ENCODE results near the gene TGFB3. TPM values are rescaled to one million over a fixed set of nuclear protein-coding genes. Genes with fewer than 3 reads are reported as not detected.

The TGFB3 gene
- total and polyA plus RNA-seq, 2 donors from 2014 or later = 5.2 to 39.5 TPM

- Histone ChIP-seq H3K4me3 (ENCODE audit: low read length in 3 of 3) (no peak overlapping the region), H3K9me3 (ENCODE audit: control insufficient read depth in 2 of 3, insufficient read depth in 1 of 3, low read length in 3 of 3) (no peaks in the 10 kb centered on the region), H3K36me3 (ENCODE audit: control insufficient read depth in 2 of 3, insufficient read depth in 3 of 3, low read length in 3 of 3) (peaks cover 0 to 2% (median 0%) of the 10 kb centered on the region in 3 donors), H3K4me1 (ENCODE audit: control insufficient read depth in 2 of 3, insufficient read depth in 2 of 3, low read depth in 1 of 3, low read length in 3 of 3) (peaks cover 3 to 13% (median 9%) of the 10 kb centered on the region in 3 donors), H3K27ac (ENCODE audit: low read depth in 2 of 2, low read length in 2 of 2) (no peak overlapping the region), H3K9ac (ENCODE audit: low read length in 3 of 3) (no peak overlapping the region), H3K27me3 (ENCODE audit: control insufficient read depth, insufficient read depth, low read length) (no peaks in the 10 kb centered on the region)
- intact Hi-C loops (cut with DNase I) = loop anchor here (5.0 kb wide), 1 partner anchor 272 kb away; no protein-coding TSS in a partner anchor
- no peak for TF ChIP-seq CTCF (IDR thresholded peaks at IDR 0.05; ENCODE audit: borderline replicate concordance, extremely low read depth, insufficient read depth)
- DNase-seq (no peak), FAIRE-seq (no peak)
Measured at GRCh38 chr14:75984674-75985073, 2.9 kb upstream of the TGFB3 start.

- H3K4me3 ChIP-seq (ENCODE audit: low read length in 3 of 3) = peak overlapping the region in 2 of 3 donors; percentile 0 to 60
- FAIRE-seq = no peak
- TF ChIP-seq CTCF (IDR thresholded peaks at IDR 0.05; ENCODE audit: borderline replicate concordance, extremely low read depth, insufficient read depth) = no peak
- DNase-seq = no peak
- no peaks in the 10 kb centered on the region for H3K9me3 ChIP-seq (ENCODE audit: control insufficient read depth in 2 of 3, insufficient read depth in 1 of 3, low read length in 3 of 3)
- H3K27me3 ChIP-seq (ENCODE audit: control insufficient read depth, insufficient read depth, low read length) = no peaks in the 10 kb centered on the region
- H3K36me3 ChIP-seq (ENCODE audit: control insufficient read depth in 2 of 3, insufficient read depth in 3 of 3, low read length in 3 of 3) = no peaks in the 10 kb centered on the region
- intact Hi-C loops (cut with DNase I) = loop anchor here (5.0 kb wide), 1 partner anchor 271 kb away; no protein-coding TSS in a partner anchor
- peak overlapping the region in 1 of 3 donors; percentile 0 for H3K9ac ChIP-seq (ENCODE audit: low read length in 3 of 3)
- H3K27ac ChIP-seq (ENCODE audit: low read depth in 2 of 2, low read length in 2 of 2) = peak overlapping the region; percentile 5 to 92
- peaks cover 3 to 11% (median 5%) of the 10 kb centered on the region in 3 donors for H3K4me1 ChIP-seq (ENCODE audit: control insufficient read depth in 2 of 3, insufficient read depth in 2 of 3, low read depth in 1 of 3, low read length in 3 of 3)
Measured at GRCh38 chr14:75983019-75983358, 1.2 kb upstream of the TGFB3 start.

- peak; percentile 88 to 95 (median 90) for DNase-seq
- Histone ChIP-seq H3K9me3 (ENCODE audit: control insufficient read depth in 2 of 3, insufficient read depth in 1 of 3, low read length in 3 of 3) (no peaks in the 10 kb centered on the region), H3K4me3 (ENCODE audit: low read length in 3 of 3) (peak overlapping the region; percentile 66 to 85 (median 75)), H3K4me1 (ENCODE audit: control insufficient read depth in 2 of 3, insufficient read depth in 2 of 3, low read depth in 1 of 3, low read length in 3 of 3) (peaks cover 3 to 11% (median 5%) of the 10 kb centered on the region in 3 donors), H3K9ac (ENCODE audit: low read length in 3 of 3) (peak overlapping the region; percentile 54 to 84 (median 82)), H3K27ac (ENCODE audit: low read depth in 2 of 2, low read length in 2 of 2) (peak overlapping the region; percentile 89 to 92), H3K27me3 (ENCODE audit: control insufficient read depth, insufficient read depth, low read length) (no peaks in the 10 kb centered on the region), H3K36me3 (ENCODE audit: control insufficient read depth in 2 of 3, insufficient read depth in 3 of 3, low read length in 3 of 3) (no peaks in the 10 kb centered on the region)
- peak; percentile 77 for TF ChIP-seq CTCF (IDR thresholded peaks at IDR 0.05; ENCODE audit: borderline replicate concordance, extremely low read depth, insufficient read depth)
- intact Hi-C loops (cut with DNase I) = loop anchor here (5.0 kb wide), 1 partner anchor 270 kb away; no protein-coding TSS in a partner anchor
- FAIRE-seq = no peak
Measured at GRCh38 chr14:75982266-75983018, 647 bp upstream of the TGFB3 start.

Data from kidney (tissue), 14 donors.